NCI-H2196 (cell line): ENCODE measurements around the gene RNF167.
A peak's percentile ranks its signal among the peaks of the same experiment; 100 is the strongest.

Experiments
- DNase-seq: peaks from one replicate; lab custom pipeline; 2025; ENCODE audit not compliant: unreplicated experiment; lab: John Stamatoyannopoulos, UW

The RNF167 gene

GRCh38 chr17:4937553-4937952 is 2.5 kb upstream of the RNF167 start:
- no peak for DNase-seq

GRCh38 chr17:4938069-4938491 is 2.0 kb upstream of the RNF167 start:
- no peak for DNase-seq

GRCh38 chr17:4938688-4939545 is 1.2 kb upstream of the RNF167 start:
- no peak for DNase-seq

GRCh38 chr17:4939546-4939795 is 597 bp upstream of the RNF167 start:
- no peak for DNase-seq

- DNase-seq = no peak
These were observed 669 bp downstream of the RNF167 start for GRCh38 chr17:4940555-4941318.

- no peak for DNase-seq
These were observed 1.2 kb downstream of the RNF167 start for GRCh38 chr17:4941319-4941610.

GRCh38 chr17:4942760-4943508 is 2.9 kb downstream of the RNF167 start:
- DNase-seq = no peak

GRCh38 chr17:4944163-4944553 is 4.1 kb downstream of the RNF167 start:
- DNase-seq = no peak

GRCh38 chr17:4944554-4945175 is 4.6 kb downstream of the RNF167 start:
- DNase-seq = no peak

- peak; percentile 5 for DNase-seq
These were observed 5.3 kb downstream of the RNF167 start for GRCh38 chr17:4945176-4945943.

- DNase-seq = no peak
These were observed 5.8 kb downstream of the RNF167 start for GRCh38 chr17:4945944-4946280.

GRCh38 chr17:4946312-4946976 is 6.4 kb downstream of the RNF167 start:
- no peak for DNase-seq

- no peak for DNase-seq
These were observed 6.9 kb downstream of the RNF167 start for GRCh38 chr17:4947010-4947410.

- peak; percentile 12 for DNase-seq
These were observed 7.5 kb downstream of the RNF167 start for GRCh38 chr17:4947411-4948165.

GRCh38 chr17:4948166-4948930 is 8.3 kb downstream of the RNF167 start, which contains the start of gene PFN1:
Gene PFN1 (minus strand): TSS chr17:4948530. CDS start chr17:4948394, 136 bp downstream.
- peak; percentile 56 for DNase-seq

- peak; percentile 76 for DNase-seq
These were observed 8.9 kb downstream of the RNF167 start for GRCh38 chr17:4948931-4949320.

- peak; percentile 54 for DNase-seq
These were observed 9.4 kb downstream of the RNF167 start for GRCh38 chr17:4949321-4950074.

- DNase-seq = no peak
These were observed 10.1 kb downstream of the RNF167 start for GRCh38 chr17:4950075-4950745.
